A549 (cell line): ENCODE measurements around the gene HOMER1.

Experiments used
- CBX2 ChIP-seq: fragments of 200-600 bp; sonication (generic); IDR thresholded peaks from 2 replicates; pipeline ENCODE4 v1.6.1; 2016; ENCODE audit warnings: low read depth, mild to moderate bottlenecking, borderline replicate concordance
- CEBPB ChIP-seq, 2 experiments: fragments of >200 bp in 1 of 2; sonication (Bioruptor Twin) in 1 of 2; formaldehyde crosslinking in 1 of 2; IDR thresholded peaks; 2 replicates each; pipeline ENCODE4 v1.6.1; 2012 to 2016
- EP300 ChIP-seq, 2 experiments: fragments of >200 bp; sonication (Bioruptor Twin); formaldehyde crosslinking; IDR thresholded peaks; 2 replicates in 1 of 2; 3 replicates in 1 of 2; pipeline ENCODE4 v1.6.1; 2016 to 2017
- ESRRA ChIP-seq: fragments of 150-350 bp; IDR thresholded peaks from 2 replicates; pipeline ENCODE4 v1.6.1; 2014; ENCODE audit warnings: mild to moderate bottlenecking, low read length, borderline replicate concordance
- JUN ChIP-seq, 2 experiments: fragments of >200 bp; sonication (Bioruptor Twin); formaldehyde crosslinking; IDR thresholded peaks; 2 replicates in 1 of 2; 3 replicates in 1 of 2; pipeline ENCODE4 v1.6.1; 2016 to 2017
- POLR2A ChIP-seq: IDR thresholded peaks from 2 replicates; pipeline ENCODE4 v1.6.1; 2012; ENCODE audit warnings: mild to moderate bottlenecking, low read length
- RAD21 ChIP-seq, 2 experiments: fragments of >200 bp in 1 of 2; sonication (Bioruptor Twin) in 1 of 2; formaldehyde crosslinking in 1 of 2; IDR thresholded peaks in 1 of 2; conservative IDR thresholded peaks in 1 of 2; 2 replicates in 1 of 2; 3 replicates in 1 of 2; pipeline ENCODE4 v1.6.1; 2012 to 2018; ENCODE audit warnings: inconsistent platforms in 1 of 2
- RCOR1 ChIP-seq: fragments of 150-350 bp; IDR thresholded peaks from 2 replicates; pipeline ENCODE4 v1.6.1; 2014; ENCODE audit warnings: antibody characterized with exemption, low read length, low read depth
- TF ChIP-seq, protein P1 (sequence below): fragments of >200 bp; sonication (Bioruptor Twin); formaldehyde crosslinking; IDR thresholded peaks from 3 replicates; pipeline ENCODE4 v1.5.1; 2016
- TF ChIP-seq, protein P2 (sequence below): fragments of 200-600 bp; sonication (generic); IDR thresholded peaks from 2 replicates; pipeline ENCODE4 v1.6.1; 2016; ENCODE audit warnings: antibody characterized with exemption, mild to moderate bottlenecking, moderate library complexity
- TF ChIP-seq, protein P3 (sequence below): fragments of 150-350 bp; IDR thresholded peaks from 2 replicates; pipeline ENCODE4 v1.6.1; 2014; ENCODE audit warnings: low read depth, mild to moderate bottlenecking, low read length

DNA sequence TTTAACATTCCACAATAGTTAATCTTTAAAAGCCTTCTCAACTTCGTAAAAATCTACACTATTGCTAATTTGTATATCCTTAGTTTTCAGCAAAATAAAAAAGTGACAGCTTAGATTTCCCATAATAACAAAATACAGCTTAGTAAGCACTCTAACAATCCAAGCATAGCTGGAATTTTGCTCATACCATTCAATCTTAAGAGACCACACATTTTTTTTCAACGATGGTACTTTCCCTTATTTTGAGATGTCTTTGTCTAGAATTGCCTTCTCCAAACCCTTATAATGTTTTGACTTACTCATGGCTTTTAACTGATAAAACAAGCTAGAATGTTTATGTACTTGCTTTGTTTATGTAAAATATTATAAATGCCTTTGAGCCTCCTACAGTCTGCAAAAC lies 65.6 kb downstream of the HOMER1 start:
- TF ChIP-seq, protein P1, sequence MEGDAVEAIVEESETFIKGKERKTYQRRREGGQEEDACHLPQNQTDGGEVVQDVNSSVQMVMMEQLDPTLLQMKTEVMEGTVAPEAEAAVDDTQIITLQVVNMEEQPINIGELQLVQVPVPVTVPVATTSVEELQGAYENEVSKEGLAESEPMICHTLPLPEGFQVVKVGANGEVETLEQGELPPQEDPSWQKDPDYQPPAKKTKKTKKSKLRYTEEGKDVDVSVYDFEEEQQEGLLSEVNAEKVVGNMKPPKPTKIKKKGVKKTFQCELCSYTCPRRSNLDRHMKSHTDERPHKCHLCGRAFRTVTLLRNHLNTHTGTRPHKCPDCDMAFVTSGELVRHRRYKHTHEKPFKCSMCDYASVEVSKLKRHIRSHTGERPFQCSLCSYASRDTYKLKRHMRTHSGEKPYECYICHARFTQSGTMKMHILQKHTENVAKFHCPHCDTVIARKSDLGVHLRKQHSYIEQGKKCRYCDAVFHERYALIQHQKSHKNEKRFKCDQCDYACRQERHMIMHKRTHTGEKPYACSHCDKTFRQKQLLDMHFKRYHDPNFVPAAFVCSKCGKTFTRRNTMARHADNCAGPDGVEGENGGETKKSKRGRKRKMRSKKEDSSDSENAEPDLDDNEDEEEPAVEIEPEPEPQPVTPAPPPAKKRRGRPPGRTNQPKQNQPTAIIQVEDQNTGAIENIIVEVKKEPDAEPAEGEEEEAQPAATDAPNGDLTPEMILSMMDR, result no peak
- TF ChIP-seq POLR2A, result no peak
- no peak for TF ChIP-seq CBX2
- TF ChIP-seq, protein P2, sequence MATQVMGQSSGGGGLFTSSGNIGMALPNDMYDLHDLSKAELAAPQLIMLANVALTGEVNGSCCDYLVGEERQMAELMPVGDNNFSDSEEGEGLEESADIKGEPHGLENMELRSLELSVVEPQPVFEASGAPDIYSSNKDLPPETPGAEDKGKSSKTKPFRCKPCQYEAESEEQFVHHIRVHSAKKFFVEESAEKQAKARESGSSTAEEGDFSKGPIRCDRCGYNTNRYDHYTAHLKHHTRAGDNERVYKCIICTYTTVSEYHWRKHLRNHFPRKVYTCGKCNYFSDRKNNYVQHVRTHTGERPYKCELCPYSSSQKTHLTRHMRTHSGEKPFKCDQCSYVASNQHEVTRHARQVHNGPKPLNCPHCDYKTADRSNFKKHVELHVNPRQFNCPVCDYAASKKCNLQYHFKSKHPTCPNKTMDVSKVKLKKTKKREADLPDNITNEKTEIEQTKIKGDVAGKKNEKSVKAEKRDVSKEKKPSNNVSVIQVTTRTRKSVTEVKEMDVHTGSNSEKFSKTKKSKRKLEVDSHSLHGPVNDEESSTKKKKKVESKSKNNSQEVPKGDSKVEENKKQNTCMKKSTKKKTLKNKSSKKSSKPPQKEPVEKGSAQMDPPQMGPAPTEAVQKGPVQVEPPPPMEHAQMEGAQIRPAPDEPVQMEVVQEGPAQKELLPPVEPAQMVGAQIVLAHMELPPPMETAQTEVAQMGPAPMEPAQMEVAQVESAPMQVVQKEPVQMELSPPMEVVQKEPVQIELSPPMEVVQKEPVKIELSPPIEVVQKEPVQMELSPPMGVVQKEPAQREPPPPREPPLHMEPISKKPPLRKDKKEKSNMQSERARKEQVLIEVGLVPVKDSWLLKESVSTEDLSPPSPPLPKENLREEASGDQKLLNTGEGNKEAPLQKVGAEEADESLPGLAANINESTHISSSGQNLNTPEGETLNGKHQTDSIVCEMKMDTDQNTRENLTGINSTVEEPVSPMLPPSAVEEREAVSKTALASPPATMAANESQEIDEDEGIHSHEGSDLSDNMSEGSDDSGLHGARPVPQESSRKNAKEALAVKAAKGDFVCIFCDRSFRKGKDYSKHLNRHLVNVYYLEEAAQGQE, result no peak
- TF ChIP-seq, protein P3, sequence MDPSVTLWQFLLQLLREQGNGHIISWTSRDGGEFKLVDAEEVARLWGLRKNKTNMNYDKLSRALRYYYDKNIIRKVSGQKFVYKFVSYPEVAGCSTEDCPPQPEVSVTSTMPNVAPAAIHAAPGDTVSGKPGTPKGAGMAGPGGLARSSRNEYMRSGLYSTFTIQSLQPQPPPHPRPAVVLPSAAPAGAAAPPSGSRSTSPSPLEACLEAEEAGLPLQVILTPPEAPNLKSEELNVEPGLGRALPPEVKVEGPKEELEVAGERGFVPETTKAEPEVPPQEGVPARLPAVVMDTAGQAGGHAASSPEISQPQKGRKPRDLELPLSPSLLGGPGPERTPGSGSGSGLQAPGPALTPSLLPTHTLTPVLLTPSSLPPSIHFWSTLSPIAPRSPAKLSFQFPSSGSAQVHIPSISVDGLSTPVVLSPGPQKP, result no peak
- TF ChIP-seq CEBPB (IDR thresholded peaks at IDR 0.05), result no peak
- TF ChIP-seq EP300 (IDR thresholded peaks at IDR 0.05), result no peak
- no peak for TF ChIP-seq ESRRA
- no peak for TF ChIP-seq JUN (IDR thresholded peaks at IDR 0.05)
- TF ChIP-seq RAD21 (conservative IDR thresholded peaks at IDR 0.05 in 1 of 2, IDR thresholded peaks at IDR 0.05 in 1 of 2), result no peak
- TF ChIP-seq RCOR1, result no peak
